B cell (primary cell): ENCODE results near the gene LILRA6. TPM values are rescaled to one million over a fixed set of nuclear protein-coding genes. Genes with fewer than 3 reads are reported as not detected.
"Not testable (repeated sequence)": the region's sequence is repeated elsewhere in the genome, so short reads cannot be mapped to it uniquely, and the experiment has no call there.

ENCODE experiments used
- ATAC-seq: fragments of 200-7000 bp; cut with Tn5 transposase; one replicate; pipeline ENCODE4 v1.10.0; 2021; ENCODE audit warnings: low read depth, mild to moderate bottlenecking, moderate number of reproducible peaks, moderate library complexity
- CTCF ChIA-PET: fragments of 350-600 bp; sonication (Branson Sonifier 250); formaldehyde crosslinking; loops from one replicate; lab custom pipeline; 2021; ENCODE audit warnings: antibody characterized with exemption, inconsistent platforms; lab: Charles Lee
- POLR2A ChIA-PET: fragments of 350-600 bp; sonication (Branson Sonifier 250); formaldehyde crosslinking; loops from one replicate; lab custom pipeline; 2021; ENCODE audit warnings: antibody characterized with exemption; lab: Charles Lee
- DNase-seq: peaks from one replicate; pipeline ENCODE4 v3.0.0; 2013
- H2AFZ ChIP-seq: 2 replicates; pipeline ENCODE4 v1.6.1; 2012; ENCODE audit warnings: mild to moderate bottlenecking, low read depth, low read length; ENCODE audit not compliant: insufficient read depth, poor library complexity, severe bottlenecking
- H3K27ac ChIP-seq, 2 donors: 1 replicate in 1 of 2; 2 replicates in 1 of 2; pipeline ENCODE4 v1.5.1; 2012 to 2013; ENCODE audit warnings: low read length in 2 of 2, mild to moderate bottlenecking in 2 of 2, moderate library complexity in 1 of 2
- H3K27me3 ChIP-seq, 4 experiments: fragments of 200-600 bp in 1 of 4; sonication (generic) in 1 of 4; replicated peaks in 1 of 4; 1 replicate in 2 of 4; 2 replicates in 2 of 4; pipeline versions ENCODE4 v1.6.1 to v1.7.0; 2013 to 2016; ENCODE audit warnings: low read length in 3 of 4, mild to moderate bottlenecking in 2 of 4, mixed read lengths in 1 of 4, moderate library complexity in 1 of 4; ENCODE audit not compliant: insufficient read depth in 4 of 4, control insufficient read depth in 3 of 4; ENCODE audit errors: control extremely low read depth in 1 of 4
- H3K36me3 ChIP-seq, 2 experiments: replicated peaks in 1 of 2; 1 replicate in 1 of 2; 2 replicates in 1 of 2; pipeline versions ENCODE4 v1.6.1 to v1.7.1; 2013; ENCODE audit warnings: low read length in 1 of 2; ENCODE audit not compliant: insufficient read depth in 2 of 2, control insufficient read depth in 1 of 2; ENCODE audit errors: control extremely low read depth in 1 of 2, extremely low read depth in 1 of 2
- H3K4me1 ChIP-seq, 2 donors: fragments of 200-600 bp in 1 of 2; sonication (generic) in 1 of 2; 1 replicate in 1 of 2; 2 replicates in 1 of 2; pipeline versions ENCODE4 v1.5.1 to v1.6.1; 2013 to 2017; ENCODE audit warnings: low read length in 2 of 2; ENCODE audit not compliant: control insufficient read depth in 2 of 2, insufficient read depth in 2 of 2
- H3K4me2 ChIP-seq: replicated peaks from 2 replicates; pipeline ENCODE3; 2012; ENCODE audit warnings: mild to moderate bottlenecking, low read depth, low read length; ENCODE audit not compliant: poor library complexity, severe bottlenecking
- H3K4me3 ChIP-seq, 5 experiments: fragments of 200-600 bp in 1 of 5; sonication (generic) in 1 of 5; 1 replicate in 3 of 5; 2 replicates in 2 of 5; pipeline versions ENCODE4 v1.5.1 to v1.7.0; 2011 to 2016; ENCODE audit warnings: low read length in 4 of 5, mild to moderate bottlenecking in 4 of 5, low read depth in 2 of 5, control low read depth in 1 of 5, moderate library complexity in 1 of 5; ENCODE audit not compliant: insufficient read depth in 1 of 5; ENCODE audit errors: control extremely low read depth in 1 of 5, extremely low read depth in 1 of 5
- H3K79me2 ChIP-seq: fragments of 200-600 bp; sonication (generic); one replicate; pipeline ENCODE4 v1.6.0; 2016; ENCODE audit warnings: low read length; ENCODE audit not compliant: control insufficient read depth, insufficient read depth
- H3K9ac ChIP-seq: fragments of 200-600 bp; sonication (generic); 2 replicates; pipeline ENCODE4 v1.6.1; 2017; ENCODE audit warnings: mild to moderate bottlenecking, low read length, moderate library complexity
- H3K9me3 ChIP-seq, 3 donors: one replicate each; pipeline versions ENCODE4 v1.6.1 to v1.7.1; 2013; ENCODE audit warnings: low read length in 2 of 3; ENCODE audit not compliant: control insufficient read depth in 2 of 3, insufficient read depth in 1 of 3; ENCODE audit errors: control extremely low read depth in 1 of 3
- H4K20me1 ChIP-seq: 2 replicates; pipeline ENCODE4 v1.6.0; 2012; ENCODE audit warnings: mild to moderate bottlenecking, low read length; ENCODE audit not compliant: insufficient read depth, control insufficient read depth, poor library complexity, severe bottlenecking
- H3K27ac Mint-ChIP-seq: one replicate; pipeline ENCODE4 v1.8.0; 2021; ENCODE audit warnings: mixed read lengths
- H3K27me3 Mint-ChIP-seq: one replicate; pipeline ENCODE4 v1.8.0; 2021; ENCODE audit warnings: mixed read lengths
- H3K4me1 Mint-ChIP-seq: one replicate; pipeline ENCODE4 v1.8.0; 2021; ENCODE audit warnings: mixed read lengths
- H3K4me3 Mint-ChIP-seq: one replicate; pipeline ENCODE4 v1.8.0; 2021; ENCODE audit warnings: mixed read lengths
- H3K9me3 Mint-ChIP-seq: one replicate; pipeline ENCODE4 v1.8.0; 2022; ENCODE audit warnings: mixed read lengths; ENCODE audit not compliant: insufficient read depth
- CTCF ChIP-seq: fragments of 200-600 bp; IDR thresholded peaks from one replicate; pipeline ENCODE4 v1.8.0; 2022; ENCODE audit warnings: antibody characterized with exemption, mild to moderate bottlenecking
- EZH2 ChIP-seq: IDR thresholded peaks from 2 replicates; pipeline ENCODE4 v1.6.1; 2012; ENCODE audit warnings: borderline replicate concordance, low read depth, mild to moderate bottlenecking, moderate library complexity, low read length; ENCODE audit not compliant: insufficient read depth, poor library complexity, severe bottlenecking
- WGBS: methylation state at CpG from one replicate; pipeline ENCODE4 v1.1.5; 2013; ENCODE audit warnings: missing lambda C conversion rate; ENCODE audit not compliant: insufficient coverage; 5-methylcytosine and 5-hydroxymethylcytosine counted together
- intact Hi-C: fragments of 100-400 bp; cut with micrococcal nuclease; formaldehyde crosslinking; loops from one replicate; pipeline ENCODE4 v1.10.0; 2022
- polyA plus RNA-seq: library from polyadenylated mRNA; depleted of rRNA; stranded (reverse); fragments of >200 nt; gene quantifications from 2 replicates; pipeline ENCODE4 v1.2.3, GENCODE V29; 2012
- total RNA-seq, 2 donors: library from RNA; stranded (reverse); fragments of 120-200 nt in 1 of 2; gene quantifications; 1 replicate in 1 of 2; 2 replicates in 1 of 2; pipeline versions ENCODE4 v1.2.3 to v1.2.4, GENCODE V29; 2013 to 2022

LILRA6 gene
- total and polyA plus RNA-seq, 2 donors (not counting 1 experiment from before 2014, with no cell fraction given), result 0.66 TPM; not detected in 1

DNA sequence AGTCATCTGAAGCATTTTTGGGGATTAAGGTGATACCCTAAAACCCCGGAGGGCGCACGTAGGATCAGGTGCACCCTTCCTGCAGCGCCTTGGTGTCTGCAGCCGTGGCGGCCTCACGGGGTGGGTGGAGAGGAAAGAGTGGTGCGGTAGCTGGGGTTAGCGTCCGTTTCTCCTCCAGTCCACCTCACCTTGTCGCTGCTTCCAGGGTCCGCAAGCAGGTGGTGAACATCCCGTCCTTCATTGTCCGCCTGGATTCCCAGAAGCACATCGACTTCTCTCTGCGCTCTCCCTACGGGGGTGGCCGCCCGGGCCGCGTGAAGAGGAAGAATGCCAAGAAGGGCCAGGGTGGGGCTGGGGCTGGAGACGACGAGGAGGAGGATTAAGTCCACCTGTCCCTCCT, 35.4 kb downstream of the LILRA6 start:
- intact Hi-C loops, result not testable (repeated sequence)

GRCh38 chr19:54206831-54207177, 35.8 kb downstream of the LILRA6 start:
- POLR2A ChIA-PET, result interaction anchor here (1.8 kb wide), 1 partner anchor 16 kb away, joined by 5 read pairs; the partner anchor contains the start of gene TSEN34
- Histone ChIP-seq H3K9ac (no peak overlapping the region), H3K4me1 (peaks cover 44 to 82% of the 10 kb centered on the region in 2 donors), H3K4me3 (no peak overlapping the region), H3K9me3 (no peaks in the 10 kb centered on the region), H2AFZ (no peak overlapping the region), H3K27me3 (no peaks in the 10 kb centered on the region), H4K20me1 (peaks cover 94% of the 10 kb centered on the region), H3K79me2 (peaks cover 88% of the 10 kb centered on the region), H3K4me2 (no peak overlapping the region), H3K27ac (no peak overlapping the region), H3K36me3 (peaks cover 3 to 61% of the 10 kb centered on the region in 2 experiments)
- H3K9me3 Mint-ChIP-seq, result no peaks in the 10 kb centered on the region
- 77% methylated on average over 13 of the region's 13 CpGs for WGBS
- no peak overlapping the region for H3K4me3 Mint-ChIP-seq
- intact Hi-C loops, result no loop called here
- CTCF ChIA-PET, result interaction anchor here (0.5 to 1.1 kb wide), 2 partner anchors 59 to 356 kb away, joined by 3 read pairs; no protein-coding TSS in a partner anchor
- no peak overlapping the region for H3K27ac Mint-ChIP-seq
- H3K27me3 Mint-ChIP-seq, result no peaks in the 10 kb centered on the region
- TF ChIP-seq EZH2, result no peak
- no peak for TF ChIP-seq CTCF
- no peak for DNase-seq
- no peak for ATAC-seq
- H3K4me1 Mint-ChIP-seq, result peaks cover 79% of the 10 kb centered on the region

More for the DNA sequence above, 35.4 kb downstream of the LILRA6 start:
- peaks cover 3 to 57% of the 10 kb centered on the region in 2 experiments for H3K36me3 ChIP-seq
- H2AFZ ChIP-seq, H3K9me3 Mint-ChIP-seq, H3K9me3 ChIP-seq, H3K27ac Mint-ChIP-seq, H3K4me2 ChIP-seq, DNase-seq, H3K27ac ChIP-seq, H3K4me3 Mint-ChIP-seq, ATAC-seq, H3K4me3 ChIP-seq, H3K27me3 Mint-ChIP-seq, H3K9ac ChIP-seq, H3K27me3 ChIP-seq: not testable (repeated sequence)
- peaks cover 90% of the 10 kb centered on the region for H4K20me1 ChIP-seq
- 83% methylated on average over 6 of the region's 23 CpGs for WGBS
- ChIA-PET POLR2A (interaction anchor here (1.8 kb wide), 1 partner anchor 16 kb away, joined by 5 read pairs; the partner anchor contains the start of gene TSEN34), CTCF (interaction anchor here (0.5 to 1.1 kb wide), 3 partner anchors 20 to 356 kb away, joined by 3 read pairs; no protein-coding TSS in a partner anchor)
- peaks cover 75% of the 10 kb centered on the region for H3K4me1 Mint-ChIP-seq
- peaks cover 40 to 78% of the 10 kb centered on the region in 2 donors for H3K4me1 ChIP-seq
- peaks cover 84% of the 10 kb centered on the region for H3K79me2 ChIP-seq
